ENCODE data around the gene PSMF1. TPM values are rescaled to one million over a fixed set of nuclear protein-coding genes. Genes with fewer than 3 reads are reported as not detected.

The PSMF1 gene
- total and polyA plus RNA-seq, 4 donors, result 43.6 to 126 (median 83.8) TPM

DNA sequence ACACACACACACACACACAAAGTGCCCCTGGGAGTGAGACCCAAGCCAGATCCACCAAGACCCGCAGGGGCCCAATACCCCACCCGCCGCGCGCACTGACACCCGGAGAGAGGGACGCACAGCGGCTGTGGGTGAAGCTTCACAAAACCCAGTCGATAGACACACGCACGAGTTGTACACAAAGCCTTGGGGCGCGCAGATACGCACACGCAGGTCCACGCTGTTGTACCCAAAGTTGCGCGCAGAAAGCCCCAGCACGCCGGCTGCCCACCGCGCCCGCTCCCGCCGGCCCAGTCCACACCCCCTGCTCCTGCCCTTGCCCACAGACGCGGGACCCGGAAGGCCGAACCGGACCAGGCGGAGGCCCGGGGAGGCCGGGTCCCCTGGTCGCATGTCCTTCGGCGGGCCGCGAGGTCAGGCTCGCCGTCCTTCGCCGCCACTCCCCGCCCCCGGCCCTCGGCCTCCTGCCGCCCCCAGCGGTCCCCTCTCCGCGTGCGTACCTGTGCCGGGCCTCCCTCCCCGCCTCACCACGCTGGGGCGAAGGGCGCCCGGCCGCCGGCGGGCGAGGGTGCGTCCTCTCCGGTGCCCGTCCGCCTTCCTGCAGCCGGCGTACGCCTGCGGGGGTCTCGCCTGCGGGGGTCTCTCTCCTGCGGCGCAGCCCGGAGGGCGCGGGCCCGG is 66.4 kb downstream of the PSMF1 start, which contains the start of gene TMEM74B:
TSS of gene TMEM74B (minus strand) at position 344 of the 678 bp plus-strand sequence. CDS start 1,180 bp downstream, outside the sequence.
- peak within 1 kb of the TSS in 2 of 3 donors; percentile 51 to 67 for H3K4me3 ChIP-seq (ENCODE audit: low read depth in 1 of 3, low read length in 3 of 3)
- no peak within 1 kb of the TSS for H3K9ac ChIP-seq (ENCODE audit: low read depth in 1 of 2, low read length in 2 of 2)
- no peaks in the 10 kb centered on the region for H3K9me3 ChIP-seq (ENCODE audit: control insufficient read depth in 4 of 4, low read length in 3 of 4)
- TF ChIP-seq, protein P1, sequence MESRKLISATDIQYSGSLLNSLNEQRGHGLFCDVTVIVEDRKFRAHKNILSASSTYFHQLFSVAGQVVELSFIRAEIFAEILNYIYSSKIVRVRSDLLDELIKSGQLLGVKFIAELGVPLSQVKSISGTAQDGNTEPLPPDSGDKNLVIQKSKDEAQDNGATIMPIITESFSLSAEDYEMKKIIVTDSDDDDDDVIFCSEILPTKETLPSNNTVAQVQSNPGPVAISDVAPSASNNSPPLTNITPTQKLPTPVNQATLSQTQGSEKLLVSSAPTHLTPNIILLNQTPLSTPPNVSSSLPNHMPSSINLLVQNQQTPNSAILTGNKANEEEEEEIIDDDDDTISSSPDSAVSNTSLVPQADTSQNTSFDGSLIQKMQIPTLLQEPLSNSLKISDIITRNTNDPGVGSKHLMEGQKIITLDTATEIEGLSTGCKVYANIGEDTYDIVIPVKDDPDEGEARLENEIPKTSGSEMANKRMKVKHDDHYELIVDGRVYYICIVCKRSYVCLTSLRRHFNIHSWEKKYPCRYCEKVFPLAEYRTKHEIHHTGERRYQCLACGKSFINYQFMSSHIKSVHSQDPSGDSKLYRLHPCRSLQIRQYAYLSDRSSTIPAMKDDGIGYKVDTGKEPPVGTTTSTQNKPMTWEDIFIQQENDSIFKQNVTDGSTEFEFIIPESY (IDR thresholded peaks at IDR 0.05), result no peak
- peaks cover 12 to 32% (median 27%) of the 10 kb centered on the region in 4 donors for H3K4me1 ChIP-seq (ENCODE audit: control insufficient read depth in 4 of 4, insufficient read depth in 4 of 4, low read length in 3 of 4)
- DNase-seq (ENCODE audit: low spot score), result no peak
- H3K36me3 ChIP-seq (ENCODE audit: control insufficient read depth in 4 of 4, insufficient read depth in 3 of 4, low read depth in 1 of 4, low read length in 3 of 4), result no peaks in the 10 kb centered on the region
- no peaks in the 10 kb centered on the region for H3K27me3 ChIP-seq (ENCODE audit: control insufficient read depth in 4 of 4, insufficient read depth in 4 of 4, low read length in 3 of 4)
- 2% methylated on average over 76 of the region's 76 CpGs for WGBS
- no peak within 1 kb of the TSS for H3K27ac ChIP-seq (ENCODE audit: low read depth in 1 of 2, low read length in 2 of 2)

DNA sequence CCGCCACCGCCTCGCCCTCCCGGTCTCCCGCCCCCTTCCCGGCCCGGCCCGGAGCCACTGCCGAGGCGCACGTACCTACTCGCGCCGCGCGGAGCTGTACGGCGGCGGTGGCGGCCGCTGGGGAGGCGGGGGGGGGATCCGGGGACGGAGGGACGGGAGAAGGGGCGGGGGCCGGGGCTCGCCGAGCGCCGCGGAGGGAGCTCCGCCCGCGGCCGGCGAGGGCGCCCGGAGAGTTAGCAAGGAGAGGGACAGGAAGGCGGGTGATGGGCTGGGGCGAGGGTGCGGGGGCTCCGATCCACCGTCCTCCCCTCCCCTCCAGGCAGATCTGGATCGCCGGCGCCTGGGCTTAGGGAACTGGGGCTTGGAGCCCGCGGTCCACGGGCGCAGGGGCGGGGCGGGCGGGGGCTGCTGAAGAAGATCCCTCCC is 66.9 kb downstream of the PSMF1 start:
- Histone ChIP-seq H3K9ac (ENCODE audit: low read depth in 1 of 2, low read length in 2 of 2) (no peak overlapping the region), H3K27ac (ENCODE audit: low read depth in 1 of 2, low read length in 2 of 2) (no peak overlapping the region), H3K4me3 (ENCODE audit: low read depth in 1 of 3, low read length in 3 of 3) (peak overlapping the region in 2 of 3 donors; percentile 51 to 67), H3K9me3 (ENCODE audit: control insufficient read depth in 4 of 4, low read length in 3 of 4) (no peaks in the 10 kb centered on the region), H3K36me3 (ENCODE audit: control insufficient read depth in 4 of 4, insufficient read depth in 3 of 4, low read depth in 1 of 4, low read length in 3 of 4) (no peaks in the 10 kb centered on the region), H3K4me1 (ENCODE audit: control insufficient read depth in 4 of 4, insufficient read depth in 4 of 4, low read length in 3 of 4) (peaks cover 12 to 32% (median 27%) of the 10 kb centered on the region in 4 donors), H3K27me3 (ENCODE audit: control insufficient read depth in 4 of 4, insufficient read depth in 4 of 4, low read length in 3 of 4) (no peaks in the 10 kb centered on the region)
- WGBS, result 1% methylated on average over 54 of the region's 54 CpGs
- TF ChIP-seq RXRA (IDR thresholded peaks at IDR 0.05) (no peak), GABPA (IDR thresholded peaks at IDR 0.05 in 1 of 2, conservative IDR thresholded peaks at IDR 0.05 in 1 of 2) (no peak), FOXA2 (IDR thresholded peaks at IDR 0.05) (no peak)
- TF ChIP-seq, protein P2, sequence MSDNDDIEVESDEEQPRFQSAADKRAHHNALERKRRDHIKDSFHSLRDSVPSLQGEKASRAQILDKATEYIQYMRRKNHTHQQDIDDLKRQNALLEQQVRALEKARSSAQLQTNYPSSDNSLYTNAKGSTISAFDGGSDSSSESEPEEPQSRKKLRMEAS (IDR thresholded peaks at IDR 0.05), result no peak
- TF ChIP-seq, protein P3, sequence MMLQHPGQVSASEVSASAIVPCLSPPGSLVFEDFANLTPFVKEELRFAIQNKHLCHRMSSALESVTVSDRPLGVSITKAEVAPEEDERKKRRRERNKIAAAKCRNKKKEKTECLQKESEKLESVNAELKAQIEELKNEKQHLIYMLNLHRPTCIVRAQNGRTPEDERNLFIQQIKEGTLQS (IDR thresholded peaks at IDR 0.05), result no peak
- no peak for DNase-seq (ENCODE audit: low spot score)

DNA sequence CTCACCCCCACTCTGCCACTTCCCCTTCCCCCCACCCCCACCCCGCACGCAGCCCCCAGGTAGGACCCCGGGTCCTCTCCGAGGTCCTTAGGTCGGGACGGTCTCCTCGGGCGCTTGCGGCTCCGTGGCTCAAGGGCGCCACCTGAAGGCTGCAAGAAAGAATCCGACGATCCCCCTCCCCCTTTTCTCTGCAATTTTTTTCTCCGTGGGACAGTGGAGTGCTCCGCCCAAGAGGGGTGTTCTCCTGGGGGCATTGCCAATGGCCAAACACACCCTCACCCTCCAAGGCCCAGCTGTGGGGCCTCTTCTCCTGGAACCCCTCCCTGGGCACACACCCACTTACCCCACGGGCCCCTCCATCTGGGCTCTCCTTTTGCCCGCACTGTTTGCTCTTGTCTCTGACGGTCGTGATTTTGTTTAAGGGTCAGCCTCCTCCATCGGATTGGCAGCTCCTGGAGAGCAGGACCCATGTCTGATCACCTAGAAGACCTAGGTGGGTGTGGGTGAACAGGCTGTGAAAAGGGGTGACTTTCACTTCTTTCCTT is 67.5 kb downstream of the PSMF1 start:
- H3K9me3 ChIP-seq (ENCODE audit: control insufficient read depth in 4 of 4, low read length in 3 of 4), result no peaks in the 10 kb centered on the region
- H3K4me3 ChIP-seq (ENCODE audit: low read depth in 1 of 3, low read length in 3 of 3), result peak overlapping the region in 1 of 3 donors; percentile 67
- TF ChIP-seq NR2F2 (IDR thresholded peaks at IDR 0.05) (no peak), RAD21 (IDR thresholded peaks at IDR 0.05) (peak; percentile 66 to 73), EGR1 (IDR thresholded peaks at IDR 0.05; ENCODE audit: low read depth in 2 of 2) (no peak), HNF4A (conservative IDR thresholded peaks at IDR 0.05) (no peak), RXRA (IDR thresholded peaks at IDR 0.05) (no peak), SP1 (IDR thresholded peaks at IDR 0.05) (no peak), FOXA2 (IDR thresholded peaks at IDR 0.05) (no peak)
- TF ChIP-seq, protein P4, sequence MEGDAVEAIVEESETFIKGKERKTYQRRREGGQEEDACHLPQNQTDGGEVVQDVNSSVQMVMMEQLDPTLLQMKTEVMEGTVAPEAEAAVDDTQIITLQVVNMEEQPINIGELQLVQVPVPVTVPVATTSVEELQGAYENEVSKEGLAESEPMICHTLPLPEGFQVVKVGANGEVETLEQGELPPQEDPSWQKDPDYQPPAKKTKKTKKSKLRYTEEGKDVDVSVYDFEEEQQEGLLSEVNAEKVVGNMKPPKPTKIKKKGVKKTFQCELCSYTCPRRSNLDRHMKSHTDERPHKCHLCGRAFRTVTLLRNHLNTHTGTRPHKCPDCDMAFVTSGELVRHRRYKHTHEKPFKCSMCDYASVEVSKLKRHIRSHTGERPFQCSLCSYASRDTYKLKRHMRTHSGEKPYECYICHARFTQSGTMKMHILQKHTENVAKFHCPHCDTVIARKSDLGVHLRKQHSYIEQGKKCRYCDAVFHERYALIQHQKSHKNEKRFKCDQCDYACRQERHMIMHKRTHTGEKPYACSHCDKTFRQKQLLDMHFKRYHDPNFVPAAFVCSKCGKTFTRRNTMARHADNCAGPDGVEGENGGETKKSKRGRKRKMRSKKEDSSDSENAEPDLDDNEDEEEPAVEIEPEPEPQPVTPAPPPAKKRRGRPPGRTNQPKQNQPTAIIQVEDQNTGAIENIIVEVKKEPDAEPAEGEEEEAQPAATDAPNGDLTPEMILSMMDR (IDR thresholded peaks at IDR 0.05; ENCODE audit: low read depth, low read length, missing input control), result peak; percentile 54
- H3K27ac ChIP-seq (ENCODE audit: low read depth in 1 of 2, low read length in 2 of 2), result no peak overlapping the region
- DNase-seq (ENCODE audit: low spot score), result peak; percentile 72
- WGBS, result 7% methylated on average over 20 of the region's 20 CpGs
- H3K36me3 ChIP-seq (ENCODE audit: control insufficient read depth in 4 of 4, insufficient read depth in 3 of 4, low read depth in 1 of 4, low read length in 3 of 4), result no peaks in the 10 kb centered on the region
- no peaks in the 10 kb centered on the region for H3K27me3 ChIP-seq (ENCODE audit: control insufficient read depth in 4 of 4, insufficient read depth in 4 of 4, low read length in 3 of 4)
- peaks cover 12 to 32% (median 27%) of the 10 kb centered on the region in 4 donors for H3K4me1 ChIP-seq (ENCODE audit: control insufficient read depth in 4 of 4, insufficient read depth in 4 of 4, low read length in 3 of 4)
- no peak overlapping the region for H3K9ac ChIP-seq (ENCODE audit: low read depth in 1 of 2, low read length in 2 of 2)
